Measurements from ENCODE around the gene NCOR1. TPM values are rescaled to one million over a fixed set of nuclear protein-coding genes. Genes with fewer than 3 reads are reported as not detected.

NCOR1 gene
- total and polyA plus RNA-seq, 8 donors = 110 to 139 (median 117) TPM

- Histone ChIP-seq H3K27ac (no peak overlapping the region), H3K27me3 (no peaks in the 10 kb centered on the region), H3K4me1 (peaks cover 0 to 12% of the 10 kb centered on the region in 2 donors), H3K36me3 (peaks cover 0 to 4% of the 10 kb centered on the region in 2 donors), H3K9me3 (no peaks in the 10 kb centered on the region), H3K4me3 (no peak overlapping the region)
- no peak for ATAC-seq
- intact Hi-C loops (cut with DNase I) = no loop called here
- TF ChIP-seq CTCF (IDR thresholded peaks at IDR 0.05) = no peak
- DNase-seq = no peak
Observed at GRCh38 chr17:16250635-16251034, 35.3 kb upstream of the NCOR1 start.

- no peak overlapping the region for H3K4me3 ChIP-seq
- no peak for DNase-seq
- H3K27ac ChIP-seq = no peak overlapping the region
- no peaks in the 10 kb centered on the region for H3K4me1 ChIP-seq
- ATAC-seq = no peak
- no peaks in the 10 kb centered on the region for H3K9me3 ChIP-seq
- no peak for TF ChIP-seq CTCF (IDR thresholded peaks at IDR 0.05)
- peaks cover 0 to 4% of the 10 kb centered on the region in 2 donors for H3K36me3 ChIP-seq
- intact Hi-C loops (cut with DNase I) = no loop called here
- H3K27me3 ChIP-seq = no peaks in the 10 kb centered on the region
Observed at GRCh38 chr17:16247586-16247984, 32.3 kb upstream of the NCOR1 start.

- DNase-seq (no peak), ATAC-seq (no peak)
- Histone ChIP-seq H3K27ac (no peak overlapping the region), H3K4me3 (no peak overlapping the region), H3K9me3 (no peaks in the 10 kb centered on the region), H3K36me3 (peaks cover 0 to under 1% of the 10 kb centered on the region in 2 donors), H3K27me3 (no peaks in the 10 kb centered on the region), H3K4me1 (no peaks in the 10 kb centered on the region)
- intact Hi-C loops (cut with DNase I) = no loop called here
- no peak for TF ChIP-seq CTCF (IDR thresholded peaks at IDR 0.05)
Observed at GRCh38 chr17:16243801-16244567, 28.6 kb upstream of the NCOR1 start.

- Histone ChIP-seq H3K4me3 (no peak overlapping the region), H3K4me1 (no peaks in the 10 kb centered on the region), H3K9me3 (no peaks in the 10 kb centered on the region), H3K27ac (no peak overlapping the region), H3K36me3 (no peaks in the 10 kb centered on the region), H3K27me3 (no peaks in the 10 kb centered on the region)
- TF ChIP-seq CTCF (IDR thresholded peaks at IDR 0.05) = no peak
- intact Hi-C loops (cut with DNase I) = no loop called here
- DNase-seq (no peak), ATAC-seq (no peak)
Observed at GRCh38 chr17:16243385-16243784, 28.1 kb upstream of the NCOR1 start.

GRCh38 chr17:16241906-16242399 is 26.6 kb upstream of the NCOR1 start:
- intact Hi-C loops (cut with DNase I) = no loop called here
- DNase-seq = no peak
- no peaks in the 10 kb centered on the region for H3K9me3 ChIP-seq
- no peaks in the 10 kb centered on the region for H3K36me3 ChIP-seq
- H3K4me1 ChIP-seq = no peaks in the 10 kb centered on the region
- H3K4me3 ChIP-seq = no peak overlapping the region
- H3K27me3 ChIP-seq = no peaks in the 10 kb centered on the region
- no peak for TF ChIP-seq CTCF (IDR thresholded peaks at IDR 0.05)
- no peak for ATAC-seq
- no peak overlapping the region for H3K27ac ChIP-seq
